ENCODE results near the gene IGFBPL1. TPM values are rescaled to one million over a fixed set of nuclear protein-coding genes. Genes with fewer than 3 reads are reported as not detected.

IGFBPL1 gene
- polyA plus RNA-seq, 1 experiment: 0.07 TPM

- ChIA-PET POLR2A (no interaction called here), CTCF (interaction anchor here (0.6 to 2.3 kb wide), 3 partner anchors 9 to 227 kb away, joined by 3 to 6 read pairs (median 3); no protein-coding TSS in a partner anchor)
- no peak for TF ChIP-seq CTCF (IDR thresholded peaks at IDR 0.05; ENCODE audit: low read depth, low read length)
- Histone ChIP-seq H3K9me3 (ENCODE audit: control insufficient read depth, insufficient read depth, low read length) (no peaks in the 10 kb centered on the region), H3K4me3 (ENCODE audit: low read depth, low read length) (no peak overlapping the region), H3K27ac (ENCODE audit: low read depth, low read length) (no peak overlapping the region), H3K27me3 (ENCODE audit: control insufficient read depth, insufficient read depth, low read length) (peaks cover 9% of the 10 kb centered on the region)
- no peak for DNase-seq (ENCODE audit: low read depth, low spot score)
Observed at GRCh38 chr9:38441347-38442085, 17.3 kb upstream of the IGFBPL1 start.

- Histone ChIP-seq H3K9me3 (ENCODE audit: control insufficient read depth, insufficient read depth, low read length) (no peaks in the 10 kb centered on the region), H3K27me3 (ENCODE audit: control insufficient read depth, insufficient read depth, low read length) (peaks cover 9% of the 10 kb centered on the region), H3K27ac (ENCODE audit: low read depth, low read length) (no peak overlapping the region), H3K4me3 (ENCODE audit: low read depth, low read length) (no peak overlapping the region)
- TF ChIP-seq CTCF (IDR thresholded peaks at IDR 0.05; ENCODE audit: low read depth, low read length): no peak
- DNase-seq (ENCODE audit: low read depth, low spot score): no peak
- ChIA-PET CTCF (interaction anchor here (1.2 kb wide), 1 partner anchor 41 kb away, joined by 3 read pairs; no protein-coding TSS in a partner anchor), POLR2A (no interaction called here)
Observed at GRCh38 chr9:38440516-38440915, 16.3 kb upstream of the IGFBPL1 start.

- Histone ChIP-seq H3K27me3 (ENCODE audit: control insufficient read depth, insufficient read depth, low read length) (peaks cover 9% of the 10 kb centered on the region), H3K4me3 (ENCODE audit: low read depth, low read length) (no peak overlapping the region), H3K9me3 (ENCODE audit: control insufficient read depth, insufficient read depth, low read length) (no peaks in the 10 kb centered on the region), H3K27ac (ENCODE audit: low read depth, low read length) (no peak overlapping the region)
- ChIA-PET POLR2A (no interaction called here), CTCF (no interaction called here)
- no peak for TF ChIP-seq CTCF (IDR thresholded peaks at IDR 0.05; ENCODE audit: low read depth, low read length)
- DNase-seq (ENCODE audit: low read depth, low spot score): no peak
Observed at GRCh38 chr9:38439916-38440301, 15.7 kb upstream of the IGFBPL1 start.

- H3K9me3 ChIP-seq (ENCODE audit: control insufficient read depth, insufficient read depth, low read length): no peaks in the 10 kb centered on the region
- H3K4me3 ChIP-seq (ENCODE audit: low read depth, low read length): no peak overlapping the region
- H3K27me3 ChIP-seq (ENCODE audit: control insufficient read depth, insufficient read depth, low read length): peaks cover 9% of the 10 kb centered on the region
- POLR2A ChIA-PET: no interaction called here
- CTCF ChIA-PET: no interaction called here
- no peak for DNase-seq (ENCODE audit: low read depth, low spot score)
- TF ChIP-seq CTCF (IDR thresholded peaks at IDR 0.05; ENCODE audit: low read depth, low read length): no peak
- no peak overlapping the region for H3K27ac ChIP-seq (ENCODE audit: low read depth, low read length)
Observed at GRCh38 chr9:38439291-38439915, 15.1 kb upstream of the IGFBPL1 start.

GRCh38 chr9:38437193-38437823 lies 13.1 kb upstream of the IGFBPL1 start:
- H3K4me3 ChIP-seq (ENCODE audit: low read depth, low read length): no peak overlapping the region
- no peaks in the 10 kb centered on the region for H3K9me3 ChIP-seq (ENCODE audit: control insufficient read depth, insufficient read depth, low read length)
- H3K27me3 ChIP-seq (ENCODE audit: control insufficient read depth, insufficient read depth, low read length): peaks cover 14% of the 10 kb centered on the region
- H3K27ac ChIP-seq (ENCODE audit: low read depth, low read length): peak overlapping the region; percentile 39
- ChIA-PET CTCF (interaction anchor here (0.8 to 1.0 kb wide), 2 partner anchors 9 to 20 kb away, joined by 3 read pairs; no protein-coding TSS in a partner anchor), POLR2A (no interaction called here)
- TF ChIP-seq CTCF (IDR thresholded peaks at IDR 0.05; ENCODE audit: low read depth, low read length): no peak
- peak; percentile 8 for DNase-seq (ENCODE audit: low read depth, low spot score)
